IPS-NIHi11 (cell line): ENCODE results near the gene AHSP.
A peak's percentile ranks its signal among the peaks of the same experiment; 100 is the strongest.
"Not testable (repeated sequence)": the region's sequence is repeated elsewhere in the genome, so short reads cannot be mapped to it uniquely, and the experiment has no call there.

Experiments
- DNase-seq: peaks from one replicate; pipeline ENCODE4 v3.0.0; 2012; ENCODE audit warnings: mixed read lengths, low spot score

The AHSP gene, protein sequence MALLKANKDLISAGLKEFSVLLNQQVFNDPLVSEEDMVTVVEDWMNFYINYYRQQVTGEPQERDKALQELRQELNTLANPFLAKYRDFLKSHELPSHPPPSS

DNA sequence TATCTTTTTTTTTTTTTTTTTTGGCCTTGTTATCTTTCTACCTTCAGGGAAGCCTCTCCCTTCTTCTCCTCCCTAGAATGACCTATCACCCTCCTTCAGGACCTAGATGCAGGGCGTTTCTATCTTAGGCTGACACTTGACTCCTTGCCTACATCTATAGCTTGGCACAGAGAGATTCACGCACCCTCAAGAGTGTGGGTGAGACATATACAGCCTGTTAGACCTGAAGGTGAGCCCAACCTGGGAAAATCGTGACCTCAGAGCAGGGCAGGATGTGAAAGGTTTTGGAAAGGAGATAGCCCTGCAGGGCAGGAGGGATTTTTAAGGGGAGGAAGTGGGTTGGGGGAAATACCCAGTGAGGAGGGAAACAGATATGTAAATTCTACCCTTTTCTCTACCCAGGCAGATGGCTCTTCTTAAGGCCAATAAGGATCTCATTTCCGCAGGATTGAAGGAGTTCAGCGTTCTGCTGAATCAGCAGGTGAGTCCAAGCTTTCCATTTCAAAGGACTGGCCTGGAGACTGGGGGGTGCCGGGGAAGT lies at the start of gene AHSP:
AHSP (plus strand) TSS at position 167 of the 541 bp plus-strand sequence; CDS start at position 407, 240 bp downstream.
- no peak for DNase-seq

DNA sequence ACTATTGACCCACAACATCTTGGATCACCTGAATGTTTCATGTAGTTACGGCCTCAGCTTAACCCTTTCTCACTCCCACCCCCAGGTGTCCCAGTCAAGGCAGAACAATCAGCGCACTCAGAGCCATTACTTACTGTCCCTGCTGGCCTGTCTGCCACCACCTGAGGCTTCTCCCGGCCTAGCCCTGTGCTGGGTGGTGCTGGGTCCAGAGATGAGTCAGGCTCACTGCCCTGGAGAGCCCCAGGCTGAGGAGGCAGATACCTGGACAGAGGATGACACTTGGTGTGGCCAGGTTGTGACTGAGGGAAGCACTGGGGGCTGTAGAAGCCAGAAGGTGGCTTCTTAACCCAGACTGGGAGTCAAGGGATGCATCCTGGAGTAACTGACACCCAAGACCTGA lies 48.7 kb upstream of the AHSP start:
- DNase-seq, result no peak

DNA sequence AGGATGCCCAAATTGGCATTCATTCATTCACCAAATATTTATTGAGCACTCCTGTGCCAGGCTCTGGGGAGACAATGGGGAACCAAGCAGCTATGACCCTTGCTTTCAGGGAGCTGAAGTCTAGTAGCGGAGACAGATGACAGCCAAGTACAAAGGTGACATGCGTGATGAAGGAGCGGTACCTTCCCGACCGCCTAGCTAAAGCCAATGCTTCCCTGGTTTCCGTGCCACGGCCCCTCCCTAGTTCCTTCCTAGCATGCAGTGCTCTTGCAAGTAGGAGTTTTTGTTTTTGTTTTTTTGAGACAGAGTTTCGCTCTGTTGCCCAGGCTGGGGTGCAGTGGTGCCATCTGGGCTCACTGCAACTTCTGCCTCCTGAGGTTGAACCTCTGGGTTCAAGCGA lies 47.9 kb upstream of the AHSP start:
- no peak for DNase-seq

DNA sequence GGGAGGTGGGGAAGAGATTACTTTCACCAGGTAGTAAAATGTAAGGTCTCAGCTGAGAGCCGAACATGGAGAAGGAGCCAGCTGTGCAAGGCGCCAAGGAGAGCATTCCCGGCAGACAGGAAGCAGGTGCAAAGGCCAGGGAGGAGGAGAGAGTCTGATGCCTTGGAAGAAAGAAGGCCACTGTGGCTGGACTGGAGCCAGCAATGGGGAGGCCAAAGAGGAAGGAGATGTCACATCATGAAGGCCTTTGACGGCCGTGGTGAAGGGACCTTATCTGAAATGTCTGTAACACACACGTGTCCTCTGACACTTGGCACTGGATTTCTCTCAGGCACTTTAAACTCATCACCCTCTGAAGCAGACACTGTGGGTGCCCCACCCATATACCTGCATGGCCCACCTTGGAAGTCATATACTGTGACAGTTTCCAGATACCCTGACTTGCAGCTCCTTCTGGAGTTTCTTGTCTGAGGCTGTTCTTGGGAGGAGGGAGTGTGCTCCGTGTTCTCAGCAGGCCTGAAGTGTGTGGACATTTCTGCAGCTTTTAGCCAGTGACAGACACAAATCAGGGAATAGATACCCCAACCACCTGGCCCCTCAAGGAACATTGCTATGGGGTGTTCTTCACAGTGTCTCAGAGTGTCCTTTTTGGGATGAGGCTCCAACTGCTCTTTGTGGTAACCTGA lies 46.7 kb upstream of the AHSP start:
- DNase-seq, result no peak

DNA sequence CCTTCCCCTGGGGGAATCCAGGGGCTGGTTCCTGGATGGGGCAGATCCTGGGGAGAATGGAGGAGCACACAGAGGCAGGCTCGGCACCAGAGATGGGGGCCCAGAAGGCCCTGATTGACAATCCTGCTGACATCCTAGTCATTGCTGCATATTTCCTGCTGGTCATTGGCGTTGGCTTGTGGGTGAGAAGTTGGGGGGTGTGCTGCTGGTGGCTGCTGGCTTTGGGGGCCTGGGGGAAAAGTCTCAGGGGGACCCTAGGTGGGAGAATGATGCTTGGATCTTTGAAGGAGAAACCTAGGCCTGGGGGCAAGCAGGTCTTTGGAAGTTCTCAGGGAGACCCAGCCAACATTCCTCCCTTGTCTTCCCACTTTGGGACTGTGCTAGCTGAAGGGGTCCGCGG lies 44.6 kb upstream of the AHSP start, which contains the start of gene SLC5A2:
SLC5A2 (plus strand) TSS at position 43 of the 400 bp plus-strand sequence; CDS start at position 57, 14 bp downstream.
- no peak for DNase-seq

DNA sequence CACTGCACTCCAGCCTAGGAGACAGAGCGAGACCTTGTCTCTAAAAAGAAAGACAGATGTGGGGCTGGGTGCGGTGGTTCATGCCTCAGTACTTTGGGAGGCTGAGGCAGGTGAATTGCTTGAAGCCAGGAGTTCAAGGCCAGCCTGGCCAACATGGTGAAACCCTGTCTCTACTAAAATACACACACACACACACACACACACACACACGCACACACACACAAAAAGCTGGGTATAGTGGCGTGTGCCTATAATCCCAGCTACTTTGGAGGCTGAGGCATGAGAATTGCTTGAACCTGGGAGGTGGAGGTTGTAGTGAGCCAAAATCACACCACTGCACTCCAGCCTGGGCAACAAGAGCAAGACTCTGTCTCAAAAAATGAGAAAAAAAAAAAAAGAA lies 43.7 kb upstream of the AHSP start:
- not testable (repeated sequence) for DNase-seq

DNA sequence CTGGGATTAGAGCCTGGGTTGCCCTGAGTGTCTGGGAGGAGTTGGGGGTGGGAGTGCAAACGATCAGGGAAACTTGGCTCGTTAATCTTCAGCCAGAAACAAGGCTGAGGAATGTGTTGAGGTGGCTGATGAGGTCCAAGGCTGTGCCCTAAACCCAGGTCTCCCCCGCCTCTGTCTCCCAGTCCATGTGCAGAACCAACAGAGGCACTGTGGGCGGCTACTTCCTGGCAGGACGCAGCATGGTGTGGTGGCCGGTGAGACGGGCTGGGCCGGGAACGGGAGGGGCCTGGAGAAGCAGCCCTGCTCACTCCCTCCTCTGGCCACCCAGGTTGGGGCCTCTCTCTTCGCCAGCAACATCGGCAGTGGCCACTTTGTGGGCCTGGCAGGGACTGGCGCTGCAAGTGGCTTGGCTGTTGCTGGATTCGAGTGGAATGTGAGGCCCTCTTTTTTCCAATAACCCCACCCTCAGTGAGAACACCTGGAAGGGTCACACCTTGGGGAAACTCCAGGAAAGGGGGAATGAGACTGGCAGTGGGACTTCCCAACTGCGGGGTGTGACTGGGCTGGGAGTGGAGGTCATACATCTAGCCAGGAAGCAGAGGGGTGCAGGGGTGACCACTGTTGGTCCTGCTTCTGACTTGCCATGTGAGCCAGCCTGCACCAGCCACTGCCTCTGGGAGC lies 43.1 kb upstream of the AHSP start:
- peak; percentile 50 for DNase-seq

DNA sequence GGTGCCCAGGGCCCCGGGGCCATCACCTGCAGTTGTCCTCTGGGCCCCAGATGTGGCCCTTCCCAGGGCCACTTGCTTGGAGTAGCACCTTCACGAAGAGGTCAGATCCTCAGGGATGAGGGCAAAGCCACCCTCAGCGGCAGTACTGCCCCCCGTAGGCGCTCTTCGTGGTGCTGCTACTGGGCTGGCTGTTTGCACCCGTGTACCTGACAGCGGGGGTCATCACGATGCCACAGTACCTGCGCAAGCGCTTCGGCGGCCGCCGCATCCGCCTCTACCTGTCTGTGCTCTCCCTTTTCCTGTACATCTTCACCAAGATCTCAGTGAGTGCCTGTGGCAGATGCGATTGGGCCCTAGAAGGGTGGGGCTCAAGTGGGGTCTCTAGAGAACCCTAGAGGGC lies 42.1 kb upstream of the AHSP start:
- DNase-seq, result no peak

DNA sequence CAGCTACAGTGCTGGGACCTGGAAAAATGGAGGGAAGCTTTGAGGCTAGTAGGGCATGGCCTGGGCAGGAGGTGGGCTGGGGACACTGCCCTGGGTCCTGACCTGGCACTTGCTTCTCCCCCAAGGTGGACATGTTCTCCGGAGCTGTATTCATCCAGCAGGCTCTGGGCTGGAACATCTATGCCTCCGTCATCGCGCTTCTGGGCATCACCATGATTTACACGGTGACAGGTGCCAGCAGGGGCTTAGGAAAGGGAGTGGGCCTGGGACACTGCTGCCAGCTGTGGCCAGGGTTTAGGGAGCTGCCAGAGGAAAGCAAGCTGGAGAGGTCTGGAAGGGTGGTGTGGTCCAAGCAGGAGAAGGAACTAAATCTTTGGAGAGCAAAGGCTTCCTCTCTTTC lies 41.7 kb upstream of the AHSP start:
- no peak for DNase-seq

DNA sequence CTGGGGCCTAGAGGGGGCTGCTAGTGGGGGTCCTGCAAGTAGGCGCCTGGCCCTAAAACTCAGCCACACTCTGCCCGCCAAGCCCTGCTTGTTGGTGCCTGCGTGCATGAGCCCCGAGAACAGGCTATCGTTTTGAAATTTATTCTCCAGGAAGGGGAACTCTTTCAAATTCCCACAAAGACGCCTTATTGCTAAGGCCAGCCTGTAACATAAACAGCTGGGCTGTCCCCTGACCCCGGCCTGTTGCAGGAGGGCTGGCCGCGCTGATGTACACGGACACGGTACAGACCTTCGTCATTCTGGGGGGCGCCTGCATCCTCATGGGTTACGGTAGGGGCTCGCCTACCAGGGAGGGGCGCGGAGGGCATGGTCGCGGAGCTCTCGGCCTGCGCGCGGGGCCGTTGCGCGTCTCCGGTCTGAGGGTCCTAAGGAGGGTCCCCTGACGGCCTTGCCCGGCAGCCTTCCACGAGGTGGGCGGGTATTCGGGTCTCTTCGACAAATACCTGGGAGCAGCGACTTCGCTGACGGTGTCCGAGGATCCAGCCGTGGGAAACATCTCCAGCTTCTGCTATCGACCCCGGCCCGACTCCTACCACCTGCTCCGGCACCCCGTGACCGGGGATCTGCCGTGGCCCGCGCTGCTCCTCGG lies 40.5 kb upstream of the AHSP start:
- DNase-seq, result no peak

DNA sequence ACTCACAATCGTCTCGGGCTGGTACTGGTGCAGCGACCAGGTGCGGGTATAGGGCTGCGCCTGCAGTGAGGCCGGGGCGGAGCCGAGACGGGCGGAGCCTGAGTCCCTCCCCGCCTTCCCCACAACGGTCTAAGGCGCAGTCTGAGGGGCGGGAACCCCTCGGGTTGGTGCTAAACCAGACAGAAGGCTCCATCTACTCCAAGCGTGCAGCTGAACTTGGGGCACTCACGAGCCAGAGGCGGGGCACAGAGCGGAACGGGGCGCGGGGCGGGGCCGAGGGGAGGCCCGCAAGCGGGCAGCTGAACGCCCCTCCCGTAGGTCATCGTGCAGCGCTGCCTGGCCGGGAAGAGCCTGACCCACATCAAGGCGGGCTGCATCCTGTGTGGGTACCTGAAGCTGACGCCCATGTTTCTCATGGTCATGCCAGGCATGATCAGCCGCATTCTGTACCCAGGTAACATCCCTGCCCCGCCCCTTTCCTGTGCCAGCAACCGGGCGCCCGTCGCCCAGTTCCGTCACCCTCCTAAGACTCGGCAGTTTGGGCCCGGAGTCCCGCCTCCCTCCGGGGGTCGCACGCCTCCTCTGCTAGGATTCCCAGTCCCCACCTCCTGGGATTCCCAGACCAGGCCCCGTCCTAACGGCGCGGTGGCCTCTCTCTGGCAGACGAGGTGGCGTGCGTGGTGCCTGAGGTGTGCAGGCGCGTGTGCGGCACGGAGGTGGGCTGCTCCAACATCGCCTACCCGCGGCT lies 39.8 kb upstream of the AHSP start:
- DNase-seq, result peak; percentile 91

DNA sequence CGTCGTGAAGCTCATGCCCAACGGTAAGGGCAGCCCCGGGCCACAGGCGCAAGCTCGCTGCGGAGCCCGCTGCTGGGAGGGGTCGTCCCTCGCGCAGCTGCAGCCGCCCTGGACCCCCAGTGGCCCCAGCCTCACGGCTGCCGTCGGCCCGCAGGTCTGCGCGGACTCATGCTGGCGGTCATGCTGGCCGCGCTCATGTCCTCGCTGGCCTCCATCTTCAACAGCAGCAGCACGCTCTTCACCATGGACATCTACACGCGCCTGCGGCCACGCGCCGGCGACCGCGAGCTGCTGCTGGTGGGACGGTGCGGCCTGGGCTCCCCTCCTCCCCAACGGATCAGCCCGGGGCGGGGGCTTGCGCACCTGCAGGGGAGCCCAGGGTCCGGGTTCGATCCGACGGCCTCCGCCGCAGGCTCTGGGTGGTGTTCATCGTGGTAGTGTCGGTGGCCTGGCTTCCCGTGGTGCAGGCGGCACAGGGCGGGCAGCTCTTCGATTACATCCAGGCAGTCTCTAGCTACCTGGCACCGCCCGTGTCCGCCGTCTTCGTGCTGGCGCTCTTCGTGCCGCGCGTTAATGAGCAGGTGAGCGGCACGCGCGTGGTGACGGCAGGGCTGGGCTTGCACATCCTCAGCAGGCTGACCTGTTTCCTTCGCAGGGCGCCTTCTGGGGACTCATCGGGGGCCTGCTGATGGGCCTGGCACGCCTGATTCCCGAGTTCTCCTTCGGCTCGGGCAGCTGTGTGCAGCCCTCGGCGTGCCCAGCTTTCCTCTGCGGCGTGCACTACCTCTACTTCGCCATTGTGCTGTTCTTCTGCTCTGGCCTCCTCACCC lies 39.0 kb upstream of the AHSP start:
- DNase-seq, result peak; percentile 53

DNA sequence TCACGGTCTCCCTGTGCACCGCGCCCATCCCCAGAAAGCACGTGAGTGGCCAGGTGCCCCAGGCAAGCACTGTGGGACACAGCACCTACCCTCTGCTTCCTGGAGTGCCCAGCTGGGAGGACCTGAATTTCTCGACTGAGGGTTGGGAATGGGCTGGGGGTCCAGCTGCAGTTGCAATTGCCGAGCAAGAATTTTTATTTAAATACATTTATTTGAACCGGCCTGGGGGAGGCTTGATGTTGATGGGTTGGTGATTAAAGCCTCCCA lies 38.5 kb upstream of the AHSP start:
- no peak for DNase-seq

DNA sequence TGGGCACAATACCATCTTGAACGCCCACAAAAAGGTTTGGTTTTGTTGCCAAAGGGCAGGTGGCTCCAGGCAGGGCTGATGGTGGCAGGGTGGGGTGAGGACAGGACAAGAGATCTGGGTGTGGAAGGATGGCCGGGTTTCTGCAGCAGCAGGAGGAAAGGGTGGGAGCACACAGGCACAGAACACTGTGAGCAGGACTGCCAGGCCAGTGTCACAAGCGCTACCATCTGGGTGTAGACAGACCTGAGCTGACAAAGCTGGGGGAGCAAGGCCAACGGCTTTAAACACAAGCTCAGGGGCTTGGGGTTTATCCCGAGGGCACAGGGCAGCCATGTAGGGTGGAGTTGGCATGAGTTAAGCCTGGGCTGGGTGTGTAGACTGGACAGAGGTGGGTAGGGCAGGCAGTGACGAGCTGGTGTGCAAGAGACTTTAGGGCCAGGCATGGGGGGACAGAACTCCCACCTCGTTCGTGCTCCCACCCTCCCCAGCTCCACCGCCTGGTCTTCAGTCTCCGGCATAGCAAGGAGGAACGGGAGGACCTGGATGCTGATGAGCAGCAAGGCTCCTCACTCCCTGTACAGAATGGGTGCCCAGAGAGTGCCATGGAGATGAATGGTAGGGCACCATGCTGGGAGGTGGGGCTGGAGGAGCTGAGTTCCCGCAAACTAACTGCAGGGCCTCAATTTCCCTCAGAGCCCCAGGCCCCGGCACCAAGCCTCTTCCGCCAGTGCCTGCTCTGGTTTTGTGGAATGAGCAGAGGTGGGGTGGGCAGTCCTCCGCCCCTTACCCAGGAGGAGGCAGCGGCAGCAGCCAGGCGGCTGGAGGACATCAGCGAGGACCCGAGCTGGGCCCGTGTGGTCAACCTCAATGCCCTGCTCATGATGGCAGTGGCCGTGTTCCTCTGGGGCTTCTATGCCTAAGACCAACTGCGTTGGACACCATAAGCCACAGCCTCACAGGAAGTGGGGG lies 37.8 kb upstream of the AHSP start:
- DNase-seq, result no peak

DNA sequence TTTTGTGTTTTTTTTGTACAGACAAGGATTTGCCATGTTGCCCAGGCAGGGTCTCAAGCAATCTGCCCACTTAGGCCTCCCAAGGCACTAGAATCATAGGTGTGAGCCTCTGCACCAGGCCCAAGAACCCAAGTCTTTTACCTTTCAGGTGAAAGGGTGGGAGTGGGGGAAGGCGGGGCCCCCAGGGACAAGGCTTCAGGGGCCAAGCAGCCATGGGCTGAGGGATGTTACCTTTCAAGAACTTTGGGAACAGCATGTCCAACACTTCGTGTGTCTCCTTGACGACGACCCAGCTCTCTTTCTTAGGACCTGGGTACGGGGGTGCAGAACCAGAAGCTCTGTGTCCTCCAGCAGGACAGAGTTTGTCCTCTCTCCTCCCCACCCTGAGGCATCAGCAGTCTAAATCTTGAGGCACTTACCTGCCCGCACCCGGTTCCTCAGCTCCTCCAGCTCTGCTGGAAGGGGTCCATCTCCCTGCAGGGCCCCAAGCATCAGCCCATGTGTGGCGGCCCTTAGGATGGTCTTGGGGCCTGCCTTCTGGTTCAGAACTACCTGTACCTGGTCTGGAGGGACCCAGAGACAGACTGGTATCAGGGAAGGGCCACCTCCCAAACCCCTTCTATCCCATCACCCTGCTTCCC lies 35.8 kb upstream of the AHSP start:
- DNase-seq, result no peak

DNA sequence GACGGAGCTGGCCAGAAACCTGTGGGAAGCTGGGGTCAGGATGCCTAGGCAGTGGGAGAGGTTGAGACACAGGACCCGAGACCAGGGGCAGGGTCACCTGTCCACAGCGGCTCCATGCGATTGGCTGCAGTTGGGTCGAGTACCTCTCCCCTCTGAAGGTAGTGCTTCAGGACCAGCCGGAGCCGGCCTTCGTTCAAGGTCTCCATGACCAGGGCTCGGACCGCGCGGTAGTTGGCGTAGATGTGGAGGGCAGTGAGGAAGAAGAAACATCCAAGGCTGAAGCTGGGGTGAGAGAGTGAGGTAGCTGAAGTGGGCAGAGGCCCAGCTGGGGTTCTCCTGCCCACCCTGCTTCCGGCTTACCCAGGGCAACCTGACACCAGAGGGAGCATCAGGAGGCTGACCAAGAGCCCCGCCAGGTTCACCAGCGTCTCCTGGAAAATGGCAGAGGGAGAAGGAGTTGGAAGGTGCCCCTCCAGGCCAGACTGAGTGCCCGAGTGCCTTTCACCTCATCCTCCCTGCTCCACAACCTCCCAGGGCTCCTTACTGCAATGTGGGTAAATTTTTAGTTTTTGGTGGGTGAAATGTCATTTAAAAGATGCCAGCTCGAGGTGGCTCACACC lies 34.1 kb upstream of the AHSP start:
- no peak for DNase-seq

DNA sequence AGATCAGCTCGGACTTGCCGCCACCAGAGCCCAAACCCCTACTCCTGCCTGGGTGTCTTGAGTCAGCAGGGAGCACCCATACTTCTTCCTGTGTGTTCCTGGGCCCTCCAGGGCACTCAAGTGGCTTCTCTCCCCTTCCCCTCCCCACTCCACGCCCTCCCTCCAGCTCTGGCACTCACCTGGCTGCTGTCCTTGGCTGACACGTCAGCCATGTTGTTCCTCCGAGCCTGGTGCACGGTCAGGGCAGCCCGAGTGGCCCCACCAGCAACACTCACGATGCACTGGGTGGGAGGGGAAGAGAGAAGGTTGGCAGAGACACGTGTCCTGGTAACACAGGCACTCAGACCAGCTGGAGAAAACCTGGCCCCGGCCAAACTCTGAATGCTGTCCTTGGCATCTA lies 31.0 kb upstream of the AHSP start:
- no peak for DNase-seq

DNA sequence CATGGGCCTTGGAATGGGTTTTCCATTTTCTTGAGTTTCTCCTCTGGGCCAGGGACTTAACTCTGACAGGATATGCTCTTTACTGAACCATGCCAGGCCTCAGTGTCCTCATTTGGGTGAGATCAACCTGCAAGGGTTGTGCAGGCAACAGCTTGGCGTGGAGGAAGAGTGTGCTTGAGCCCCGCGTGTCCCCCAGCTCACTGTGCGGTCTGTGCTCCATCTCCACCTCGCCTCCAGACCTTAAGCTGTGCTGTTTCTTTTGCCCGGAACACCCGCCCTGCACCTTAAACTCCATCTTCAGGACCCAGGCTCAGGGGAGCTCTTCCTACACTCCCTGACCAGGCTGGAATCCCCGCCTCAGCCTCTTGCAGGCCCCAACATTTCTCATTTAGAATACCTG lies 29.2 kb upstream of the AHSP start:
- DNase-seq, result no peak

DNA sequence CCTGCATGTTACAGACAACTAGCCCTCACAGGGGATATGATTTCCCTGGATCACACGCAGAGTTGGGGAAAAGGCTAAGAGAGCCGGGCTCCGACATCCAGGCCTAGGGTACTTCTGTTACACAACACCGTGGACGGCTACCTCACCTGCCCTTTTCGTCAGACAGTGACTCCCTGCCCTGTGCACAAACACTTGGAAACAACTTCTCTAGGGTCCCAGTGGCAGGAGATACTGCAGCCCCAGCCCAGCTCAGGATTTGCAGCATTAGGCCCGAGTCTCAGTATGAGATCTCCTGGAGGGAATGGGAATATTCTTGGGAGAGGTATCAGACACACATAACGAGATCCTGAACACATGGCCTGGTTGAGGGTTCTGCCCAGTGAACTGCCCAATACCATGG lies 27.8 kb upstream of the AHSP start:
- no peak for DNase-seq
